Epidermal melanocyte (primary cell): Measurements from ENCODE around the gene GPR152.

Experiments
- DNase-seq: peaks from one replicate; pipeline ENCODE4 v3.0.0; 2011; ENCODE audit warnings: low spot score; ENCODE audit not compliant: insufficient read length

The GPR152 gene

GRCh38 chr11:67465189-67465510 is 12.6 kb upstream of the GPR152 start:
- DNase-seq, result no peak

- DNase-seq, result peak; percentile 78
Measured at GRCh38 chr11:67464411-67465188, 12.1 kb upstream of the GPR152 start.

GRCh38 chr11:67463680-67464410 is 11.3 kb upstream of the GPR152 start:
- no peak for DNase-seq

GRCh38 chr11:67463186-67463585 is 10.7 kb upstream of the GPR152 start:
- DNase-seq, result no peak

- DNase-seq, result no peak
Measured at GRCh38 chr11:67458266-67458665, 5.7 kb upstream of the GPR152 start.

- no peak for DNase-seq
Measured at GRCh38 chr11:67457453-67457852, 4.9 kb upstream of the GPR152 start.

- DNase-seq, result no peak
Measured at GRCh38 chr11:67456068-67456705, 3.7 kb upstream of the GPR152 start.

- no peak for DNase-seq
Measured at GRCh38 chr11:67455054-67455453, 2.5 kb upstream of the GPR152 start, which contains the start of gene CABP4. Gene CABP4 (plus strand): TSS chr11:67455354. CDS start chr11:67455424, 70 bp downstream.

- DNase-seq, result no peak
Measured at GRCh38 chr11:67453816-67454732, 1.5 kb upstream of the GPR152 start.

- DNase-seq, result no peak
Measured at GRCh38 chr11:67451658-67451976, 912 bp downstream of the GPR152 start.

- no peak for DNase-seq
Measured at GRCh38 chr11:67450796-67451657, 1.5 kb downstream of the GPR152 start.

- DNase-seq, result no peak
Measured at GRCh38 chr11:67449116-67449844, 3.2 kb downstream of the GPR152 start.

- DNase-seq, result no peak
Measured at GRCh38 chr11:67448220-67448609, 4.3 kb downstream of the GPR152 start.

GRCh38 chr11:67445515-67445914 is 7.0 kb downstream of the GPR152 start:
- DNase-seq, result no peak

GRCh38 chr11:67442504-67443404 is 9.8 kb downstream of the GPR152 start:
- no peak for DNase-seq

- no peak for DNase-seq
Measured at GRCh38 chr11:67441731-67442351, 10.7 kb downstream of the GPR152 start.

- DNase-seq, result no peak
Measured at GRCh38 chr11:67441098-67441563, 11.4 kb downstream of the GPR152 start.
